Neural cell (in vitro differentiated cells): Measurements from ENCODE around the gene CCNY.

ENCODE experiments used
- CTCF ChIP-seq: fragments of 450-650 bp; IDR thresholded peaks from 2 replicates; pipeline ENCODE4 v1.5.1; 2014; ENCODE audit warnings: antibody characterized with exemption, mild to moderate bottlenecking, moderate library complexity; ENCODE audit not compliant: poor library complexity, severe bottlenecking
- EP300 ChIP-seq: fragments of 450-650 bp; conservative IDR thresholded peaks from 2 replicates; pipeline ENCODE4 v1.6.1; 2014; ENCODE audit warnings: antibody characterized with exemption, mild to moderate bottlenecking, moderate library complexity; ENCODE audit not compliant: poor library complexity, severe bottlenecking
- EZH2 ChIP-seq: fragments of 200-600, 300-800 bp; shearing (Covaris generic), sonication (generic); IDR thresholded peaks from 2 replicates; pipeline ENCODE4 v1.6.1; 2014; ENCODE audit warnings: antibody characterized with exemption, low read length, borderline replicate concordance, mild to moderate bottlenecking; ENCODE audit not compliant: insufficient read depth, poor library complexity, severe bottlenecking
- POLR2AphosphoS5 ChIP-seq: IDR thresholded peaks from 2 replicates; pipeline ENCODE4 v1.6.1; 2012
- SMC3 ChIP-seq: fragments of 450-650 bp; conservative IDR thresholded peaks from 2 replicates; pipeline ENCODE4 v1.6.1; 2014; ENCODE audit warnings: antibody characterized with exemption, mild to moderate bottlenecking, moderate library complexity; ENCODE audit not compliant: poor library complexity

GRCh38 chr10:35532141-35532540 lies 195.8 kb downstream of the CCNY start:
- no peak for TF ChIP-seq CTCF
- no peak for TF ChIP-seq SMC3
- no peak for TF ChIP-seq EZH2
- no peak for TF ChIP-seq EP300
- TF ChIP-seq POLR2AphosphoS5: no peak
